Loucy (cell line): Measurements from ENCODE around the gene PLAAT2.
"Not testable (repeated sequence)": the region's sequence is repeated elsewhere in the genome, so short reads cannot be mapped to it uniquely, and the experiment has no call there.

ENCODE experiments used
- H2AFZ ChIP-seq: fragments of 200-600 bp; sonication (generic); 2 replicates; pipeline ENCODE4 v1.6.0; 2016; ENCODE audit warnings: antibody characterized with exemption, mild to moderate bottlenecking, low read length, moderate library complexity
- H3F3A ChIP-seq: fragments of 200-600 bp; 2 replicates; pipeline ENCODE4 v1.6.0; 2016; ENCODE audit warnings: antibody characterized with exemption, low read depth, mild to moderate bottlenecking
- H3K27me3 ChIP-seq: fragments of 200-600 bp; sonication (generic); 2 replicates; pipeline ENCODE4 v1.6.1; 2014; ENCODE audit warnings: low read length, mild to moderate bottlenecking; ENCODE audit not compliant: insufficient read depth, poor library complexity, severe bottlenecking
- H3K36me3 ChIP-seq: fragments of 200-600 bp; sonication (generic); 2 replicates; pipeline ENCODE4 v1.6.1; 2016; ENCODE audit warnings: low read length; ENCODE audit not compliant: insufficient read depth
- H3K4me1 ChIP-seq: fragments of 200-600 bp; sonication (generic); 2 replicates; pipeline ENCODE4 v1.5.1; 2014; ENCODE audit warnings: low read length, mild to moderate bottlenecking; ENCODE audit not compliant: insufficient read depth, poor library complexity, severe bottlenecking
- H3K4me2 ChIP-seq: fragments of 200-600 bp; sonication (generic); 2 replicates; pipeline ENCODE4 v1.6.0; 2014; ENCODE audit warnings: antibody characterized with exemption, low read length, low read depth, mild to moderate bottlenecking; ENCODE audit not compliant: poor library complexity, severe bottlenecking
- H3K4me3 ChIP-seq: fragments of 200-600 bp; sonication (generic); 2 replicates; pipeline ENCODE4 v1.5.1; 2014; ENCODE audit warnings: low read length, mild to moderate bottlenecking, mixed read lengths; ENCODE audit not compliant: poor library complexity, severe bottlenecking
- H3K79me2 ChIP-seq: fragments of 200-600 bp; sonication (generic); 2 replicates; pipeline ENCODE4 v1.6.1; 2014; ENCODE audit warnings: low read length; ENCODE audit not compliant: insufficient read depth
- H3K9ac ChIP-seq: fragments of 200-600 bp; sonication (generic); 2 replicates; pipeline ENCODE4 v1.6.0; 2014; ENCODE audit warnings: mild to moderate bottlenecking, low read depth, low read length, moderate library complexity; ENCODE audit not compliant: poor library complexity, severe bottlenecking
- H3K9me2 ChIP-seq: fragments of 200-600 bp; sonication (generic); replicated peaks from 2 replicates; pipeline ENCODE4 v1.6.1; 2016; ENCODE audit warnings: low read depth, low read length, mixed read lengths
- H3K9me3 ChIP-seq: fragments of 200-600 bp; sonication (generic); 2 replicates; pipeline ENCODE4 v1.6.1; 2014; ENCODE audit warnings: mild to moderate bottlenecking, antibody characterized with exemption, low read length, low read depth; ENCODE audit not compliant: insufficient read depth
- H4K20me1 ChIP-seq: fragments of 200-600 bp; sonication (generic); 2 replicates; pipeline ENCODE4 v1.6.0; 2014; ENCODE audit warnings: antibody characterized with exemption, low read length, mild to moderate bottlenecking; ENCODE audit not compliant: insufficient read depth, poor library complexity, severe bottlenecking
- EZH2phosphoT487 ChIP-seq: fragments of 200-600 bp; IDR thresholded peaks from 2 replicates; pipeline ENCODE4 v1.6.1; 2018; ENCODE audit warnings: antibody characterized with exemption, mild to moderate bottlenecking, moderate library complexity, borderline replicate concordance
- TF ChIP-seq, protein P1 (sequence below): fragments of 200-600 bp; sonication (generic); conservative IDR thresholded peaks from 2 replicates; pipeline ENCODE4 v1.5.1; 2014; ENCODE audit warnings: mild to moderate bottlenecking, antibody characterized with exemption, low read length

PLAAT2 gene

DNA sequence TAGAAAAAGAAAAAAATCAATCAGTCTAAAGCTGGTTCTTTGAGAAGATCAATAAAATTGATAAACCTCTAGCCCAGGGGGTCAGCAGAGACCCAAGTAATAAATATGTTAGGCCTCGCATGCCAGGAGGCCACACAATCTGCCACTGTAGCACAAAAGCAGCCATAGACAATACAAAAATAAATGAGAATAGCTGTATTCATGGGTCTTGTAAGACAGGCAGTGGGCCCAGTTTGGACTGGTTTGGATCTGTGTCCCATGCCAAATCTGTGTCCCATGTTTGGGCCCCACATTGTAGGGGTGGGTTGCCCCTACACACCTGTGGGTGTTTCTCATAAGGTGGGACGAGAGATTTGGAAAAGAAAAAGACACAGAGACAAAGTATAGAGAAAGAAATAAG lies 33.2 kb downstream of the PLAAT2 start:
- Histone ChIP-seq H3K4me3 (no peak overlapping the region), H3K9me3 (no peaks in the 10 kb centered on the region), H3K4me2 (no peak overlapping the region), H3K36me3 (no peaks in the 10 kb centered on the region), H3K9ac (no peak overlapping the region), H2AFZ (no peak overlapping the region), H3K4me1 (peaks cover 66% of the 10 kb centered on the region), H3K27me3 (no peaks in the 10 kb centered on the region), H3K79me2 (no peaks in the 10 kb centered on the region), H3F3A (no peaks in the 10 kb centered on the region), H3K9me2 (no peaks in the 10 kb centered on the region), H4K20me1 (no peaks in the 10 kb centered on the region)
- TF ChIP-seq EZH2phosphoT487 = no peak
- TF ChIP-seq, protein P1, sequence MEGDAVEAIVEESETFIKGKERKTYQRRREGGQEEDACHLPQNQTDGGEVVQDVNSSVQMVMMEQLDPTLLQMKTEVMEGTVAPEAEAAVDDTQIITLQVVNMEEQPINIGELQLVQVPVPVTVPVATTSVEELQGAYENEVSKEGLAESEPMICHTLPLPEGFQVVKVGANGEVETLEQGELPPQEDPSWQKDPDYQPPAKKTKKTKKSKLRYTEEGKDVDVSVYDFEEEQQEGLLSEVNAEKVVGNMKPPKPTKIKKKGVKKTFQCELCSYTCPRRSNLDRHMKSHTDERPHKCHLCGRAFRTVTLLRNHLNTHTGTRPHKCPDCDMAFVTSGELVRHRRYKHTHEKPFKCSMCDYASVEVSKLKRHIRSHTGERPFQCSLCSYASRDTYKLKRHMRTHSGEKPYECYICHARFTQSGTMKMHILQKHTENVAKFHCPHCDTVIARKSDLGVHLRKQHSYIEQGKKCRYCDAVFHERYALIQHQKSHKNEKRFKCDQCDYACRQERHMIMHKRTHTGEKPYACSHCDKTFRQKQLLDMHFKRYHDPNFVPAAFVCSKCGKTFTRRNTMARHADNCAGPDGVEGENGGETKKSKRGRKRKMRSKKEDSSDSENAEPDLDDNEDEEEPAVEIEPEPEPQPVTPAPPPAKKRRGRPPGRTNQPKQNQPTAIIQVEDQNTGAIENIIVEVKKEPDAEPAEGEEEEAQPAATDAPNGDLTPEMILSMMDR = no peak

DNA sequence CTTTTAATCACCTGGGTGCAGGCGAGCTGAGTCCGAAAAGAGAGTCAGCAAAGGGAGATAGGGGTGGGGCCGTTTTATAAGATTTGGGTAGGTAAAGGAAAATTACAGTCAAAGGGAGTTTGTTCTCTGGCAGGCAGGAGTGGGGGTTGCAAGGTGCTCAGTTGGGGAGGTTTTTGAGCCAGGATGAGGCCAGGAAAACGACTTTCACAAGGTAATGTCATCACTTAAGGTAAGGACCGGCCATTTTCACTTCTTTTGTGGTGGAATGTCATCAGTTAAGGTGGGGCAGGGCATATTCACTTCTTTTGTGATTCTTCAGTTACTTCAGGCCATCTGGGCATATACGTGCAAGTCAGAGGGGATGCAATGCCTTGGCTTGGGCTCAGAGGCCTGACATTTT lies 33.8 kb downstream of the PLAAT2 start:
- not testable (repeated sequence) for H4K20me1 ChIP-seq, H3K36me3 ChIP-seq, H3K27me3 ChIP-seq, H3K4me3 ChIP-seq, H3K79me2 ChIP-seq, H3F3A ChIP-seq, H2AFZ ChIP-seq, H3K9me2 ChIP-seq, H3K4me2 ChIP-seq, H3K9me3 ChIP-seq
- H3K4me1 ChIP-seq = peaks cover 59% of the 10 kb centered on the region
- peak overlapping the region; percentile 53 for H3K9ac ChIP-seq

- not testable (repeated sequence) for H3K9me3 ChIP-seq, H3K4me2 ChIP-seq, H3K9me2 ChIP-seq, H3K36me3 ChIP-seq, H3F3A ChIP-seq, H3K4me3 ChIP-seq, H4K20me1 ChIP-seq, H2AFZ ChIP-seq, H3K79me2 ChIP-seq, H3K27me3 ChIP-seq
- Histone ChIP-seq H3K9ac (peak overlapping the region; percentile 53), H3K4me1 (peaks cover 53% of the 10 kb centered on the region)
These were observed 34.4 kb downstream of the PLAAT2 start for GRCh38 chr11:63528729-63529278.

GRCh38 chr11:63528156-63528555 lies 35.0 kb downstream of the PLAAT2 start:
- not testable (repeated sequence) for H4K20me1 ChIP-seq, H3K36me3 ChIP-seq, H3F3A ChIP-seq, H2AFZ ChIP-seq, H3K9me3 ChIP-seq, H3K79me2 ChIP-seq, H3K27me3 ChIP-seq, H3K9me2 ChIP-seq
- Histone ChIP-seq H3K4me2 (peak overlapping the region; percentile 51), H3K4me3 (peak overlapping the region; percentile 35), H3K4me1 (peaks cover 47% of the 10 kb centered on the region), H3K9ac (peak overlapping the region; percentile 61)

DNA sequence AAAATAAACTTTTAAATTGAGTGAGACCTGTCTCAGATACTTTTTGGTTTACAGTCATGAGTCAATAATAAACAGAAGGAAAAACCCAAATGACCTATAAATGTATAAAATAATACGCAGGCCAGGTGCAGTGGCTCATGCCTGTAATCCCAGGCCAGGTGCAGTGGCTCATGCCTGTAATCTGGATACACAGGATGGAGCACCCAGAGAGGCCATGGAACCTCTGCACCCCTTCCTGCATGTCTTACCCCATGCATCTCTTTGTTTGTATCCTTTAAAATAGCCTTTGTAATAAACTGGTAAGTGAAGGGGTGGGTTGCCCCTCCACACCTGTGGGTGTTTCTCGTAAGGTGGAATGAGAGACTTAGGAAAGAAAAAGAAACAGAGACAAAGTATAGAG lies 35.5 kb downstream of the PLAAT2 start:
- Histone ChIP-seq H3K9me3 (peaks cover 8% of the 10 kb centered on the region), H3K36me3 (no peaks in the 10 kb centered on the region), H3F3A (no peaks in the 10 kb centered on the region), H4K20me1 (no peaks in the 10 kb centered on the region), H3K4me1 (peaks cover 42% of the 10 kb centered on the region), H3K9ac (peak overlapping the region; percentile 61), H3K27me3 (no peaks in the 10 kb centered on the region), H3K9me2 (no peaks in the 10 kb centered on the region), H3K4me2 (peak overlapping the region; percentile 51), H2AFZ (no peak overlapping the region), H3K4me3 (peak overlapping the region; percentile 35), H3K79me2 (no peaks in the 10 kb centered on the region)
- TF ChIP-seq, protein P1 = no peak
- TF ChIP-seq EZH2phosphoT487 = no peak
